ENCODE results near the gene UGGT1. TPM values are rescaled to one million over a fixed set of nuclear protein-coding genes. Genes with fewer than 3 reads are reported as not detected.

The UGGT1 gene
- total and polyA plus RNA-seq, 9 of the 15 experiments (the other 6 are each of a cell fraction or from before 2014, with no cell fraction given) = 5.1 to 56.4 (median 37.9) TPM

DNA sequence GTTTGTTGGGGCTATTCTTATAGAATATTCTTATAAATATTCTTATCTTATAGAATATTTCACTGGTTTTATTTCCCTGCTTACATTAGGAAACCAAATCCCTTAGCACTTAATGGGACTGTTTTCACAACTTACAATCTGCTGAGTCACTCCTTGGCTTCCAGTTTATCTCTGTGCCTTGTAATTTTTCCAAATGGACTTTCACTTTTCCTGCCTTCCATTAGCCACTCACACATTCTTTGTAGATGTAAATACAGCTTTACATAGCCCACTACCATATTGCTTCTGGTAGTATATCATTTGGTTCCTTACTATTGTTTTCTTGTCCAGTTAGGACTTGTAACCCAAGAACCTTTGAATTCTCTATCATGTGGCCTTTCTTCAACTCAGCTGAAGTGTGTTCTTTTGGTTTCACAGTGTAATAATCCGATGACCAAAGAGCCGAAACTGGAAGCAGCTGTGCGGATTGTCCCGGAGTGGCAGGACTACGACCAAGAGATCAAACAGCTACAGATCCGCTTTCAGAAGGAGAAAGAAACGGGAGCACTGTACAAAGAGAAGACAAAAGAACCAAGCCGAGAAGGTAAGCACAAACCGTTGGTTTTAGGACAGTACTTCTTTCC, 96.1 kb downstream of the UGGT1 start (continued):
- TF ChIP-seq E2F8 (IDR thresholded peaks at IDR 0.05; ENCODE audit: low read depth, partially characterized antibody) (no peak), GABPB1 (CRISPR knock-in tag; IDR thresholded peaks at IDR 0.05) (no peak), DPF2 (IDR thresholded peaks at IDR 0.05) (peak; percentile 24; the same call in 1 of the 2 replicates), ZNF57 (CRISPR knock-in tag; IDR thresholded peaks at IDR 0.05) (no peak), PHTF2 (CRISPR knock-in tag; IDR thresholded peaks at IDR 0.05) (no peak), SMAD2 (IDR thresholded peaks at IDR 0.05; ENCODE audit: low read depth, low read length) (no peak), CTBP1 (IDR thresholded peaks at IDR 0.05; ENCODE audit: borderline replicate concordance) (no peak), MAZ (CRISPR knock-in tag; conservative IDR thresholded peaks at IDR 0.05 in 1 of 2, IDR thresholded peaks at IDR 0.05 in 1 of 2) (no peak), YBX1 (IDR thresholded peaks at IDR 0.05) (no peak), TRIM28 (IDR thresholded peaks at IDR 0.05) (no peak), SETDB1 (IDR thresholded peaks at IDR 0.05; ENCODE audit: low read length) (no peak), MAFG (tag; conservative IDR thresholded peaks at IDR 0.05) (peak; percentile 98), CREB3L1 (IDR thresholded peaks at IDR 0.05; ENCODE audit: borderline replicate concordance, low read depth) (no peak), SNAPC5 (CRISPR knock-in tag; IDR thresholded peaks at IDR 0.05) (no peak), KLF1 (tag; IDR thresholded peaks at IDR 0.05) (no peak), HOMEZ (CRISPR knock-in tag; IDR thresholded peaks at IDR 0.05) (no peak), C11orf30 (IDR thresholded peaks at IDR 0.05; ENCODE audit: low read depth) (peak; percentile 90), ZC3H4 (CRISPR knock-in tag; IDR thresholded peaks at IDR 0.05; ENCODE audit: borderline replicate concordance) (no peak), LCOR (CRISPR knock-in tag; IDR thresholded peaks at IDR 0.05) (no peak)
- TF ChIP-seq, protein P1, sequence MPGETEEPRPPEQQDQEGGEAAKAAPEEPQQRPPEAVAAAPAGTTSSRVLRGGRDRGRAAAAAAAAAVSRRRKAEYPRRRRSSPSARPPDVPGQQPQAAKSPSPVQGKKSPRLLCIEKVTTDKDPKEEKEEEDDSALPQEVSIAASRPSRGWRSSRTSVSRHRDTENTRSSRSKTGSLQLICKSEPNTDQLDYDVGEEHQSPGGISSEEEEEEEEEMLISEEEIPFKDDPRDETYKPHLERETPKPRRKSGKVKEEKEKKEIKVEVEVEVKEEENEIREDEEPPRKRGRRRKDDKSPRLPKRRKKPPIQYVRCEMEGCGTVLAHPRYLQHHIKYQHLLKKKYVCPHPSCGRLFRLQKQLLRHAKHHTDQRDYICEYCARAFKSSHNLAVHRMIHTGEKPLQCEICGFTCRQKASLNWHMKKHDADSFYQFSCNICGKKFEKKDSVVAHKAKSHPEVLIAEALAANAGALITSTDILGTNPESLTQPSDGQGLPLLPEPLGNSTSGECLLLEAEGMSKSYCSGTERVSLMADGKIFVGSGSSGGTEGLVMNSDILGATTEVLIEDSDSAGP (CRISPR knock-in tag; IDR thresholded peaks at IDR 0.05) = no peak
- TF ChIP-seq, protein P2, sequence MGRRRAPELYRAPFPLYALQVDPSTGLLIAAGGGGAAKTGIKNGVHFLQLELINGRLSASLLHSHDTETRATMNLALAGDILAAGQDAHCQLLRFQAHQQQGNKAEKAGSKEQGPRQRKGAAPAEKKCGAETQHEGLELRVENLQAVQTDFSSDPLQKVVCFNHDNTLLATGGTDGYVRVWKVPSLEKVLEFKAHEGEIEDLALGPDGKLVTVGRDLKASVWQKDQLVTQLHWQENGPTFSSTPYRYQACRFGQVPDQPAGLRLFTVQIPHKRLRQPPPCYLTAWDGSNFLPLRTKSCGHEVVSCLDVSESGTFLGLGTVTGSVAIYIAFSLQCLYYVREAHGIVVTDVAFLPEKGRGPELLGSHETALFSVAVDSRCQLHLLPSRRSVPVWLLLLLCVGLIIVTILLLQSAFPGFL (CRISPR knock-in tag; IDR thresholded peaks at IDR 0.05) = no peak
